Muscle of leg (tissue), 11 donors: Measurements from ENCODE around the gene PKD2. TPM values are rescaled to one million over a fixed set of nuclear protein-coding genes. Genes with fewer than 3 reads are reported as not detected.
"Not testable (repeated sequence)": the region's sequence is repeated elsewhere in the genome, so short reads cannot be mapped to it uniquely, and the experiment has no call there.

Experiments
- DNase-seq: peaks from one replicate; pipeline ENCODE4 v3.0.0; 2013
- H3K27ac ChIP-seq: one replicate; pipeline ENCODE4 v1.5.1; 2013; ENCODE audit warnings: mild to moderate bottlenecking, low read length, control low read depth
- H3K27me3 ChIP-seq: one replicate; pipeline ENCODE4 v1.6.1; 2013; ENCODE audit warnings: low read length; ENCODE audit not compliant: control insufficient read depth, insufficient read depth
- H3K36me3 ChIP-seq: one replicate; pipeline ENCODE4 v1.6.1; 2013; ENCODE audit warnings: low read length; ENCODE audit not compliant: control insufficient read depth, insufficient read depth
- H3K4me1 ChIP-seq: one replicate; pipeline ENCODE4 v1.6.1; 2013; ENCODE audit warnings: low read length; ENCODE audit not compliant: control insufficient read depth, insufficient read depth
- H3K4me3 ChIP-seq: one replicate; pipeline ENCODE4 v1.5.1; 2013; ENCODE audit warnings: low read length, control low read depth
- H3K9me3 ChIP-seq: replicated peaks from 2 replicates; pipeline ENCODE4 v1.6.1; 2013; ENCODE audit warnings: low read depth, low read length; ENCODE audit not compliant: control insufficient read depth
- WGBS: methylation state at CpG from one replicate; pipeline ENCODE4 v1.1.5; 2013; ENCODE audit warnings: missing lambda C conversion rate; ENCODE audit not compliant: insufficient coverage; 5-methylcytosine and 5-hydroxymethylcytosine counted together
- polyA plus RNA-seq, 8 donors: library from polyadenylated mRNA; unstranded; fragments of 120-200 nt; gene quantifications; one replicate each; pipeline versions ENCODE4 v1.2.1 to v1.2.3, GENCODE V29; 2013; ENCODE audit warnings: inconsistent platforms in 1 of 8, low replicate concordance in 1 of 8; ENCODE audit not compliant: insufficient read length in 8 of 8, insufficient read depth in 1 of 8
- total RNA-seq: library from RNA; stranded (reverse); fragments of 120-200 nt; gene quantifications from one replicate; pipeline ENCODE4 v1.2.4, GENCODE V29; 2013

Gene PKD2
- total and polyA plus RNA-seq, 9 donors: 20.1 to 42.7 (median 28.4) TPM

GRCh38 chr4:88021824-88022223 lies 14.4 kb downstream of the PKD2 start:
- H3K27ac ChIP-seq: no peak overlapping the region
- no peaks in the 10 kb centered on the region for H3K4me1 ChIP-seq
- peaks cover 5% of the 10 kb centered on the region for H3K9me3 ChIP-seq
- H3K4me3 ChIP-seq: no peak overlapping the region
- no peak for DNase-seq
- peaks cover 23% of the 10 kb centered on the region for H3K36me3 ChIP-seq
- H3K27me3 ChIP-seq: no peaks in the 10 kb centered on the region

- Histone ChIP-seq H3K4me3 (no peak overlapping the region), H3K9me3 (peaks cover 5% of the 10 kb centered on the region), H3K36me3 (peaks cover 24% of the 10 kb centered on the region), H3K27ac (no peak overlapping the region), H3K4me1 (no peaks in the 10 kb centered on the region), H3K27me3 (no peaks in the 10 kb centered on the region)
- no peak for DNase-seq
Measured at GRCh38 chr4:88022289-88022688, 14.9 kb downstream of the PKD2 start.

- not testable (repeated sequence) for H3K27me3 ChIP-seq, H3K9me3 ChIP-seq, H3K4me3 ChIP-seq, DNase-seq, H3K27ac ChIP-seq, H3K4me1 ChIP-seq
- 98% methylated on average over 5 of the region's 6 CpGs for WGBS
- peaks cover 15% of the 10 kb centered on the region for H3K36me3 ChIP-seq
Measured at GRCh38 chr4:88025868-88026661, 18.6 kb downstream of the PKD2 start.

DNA sequence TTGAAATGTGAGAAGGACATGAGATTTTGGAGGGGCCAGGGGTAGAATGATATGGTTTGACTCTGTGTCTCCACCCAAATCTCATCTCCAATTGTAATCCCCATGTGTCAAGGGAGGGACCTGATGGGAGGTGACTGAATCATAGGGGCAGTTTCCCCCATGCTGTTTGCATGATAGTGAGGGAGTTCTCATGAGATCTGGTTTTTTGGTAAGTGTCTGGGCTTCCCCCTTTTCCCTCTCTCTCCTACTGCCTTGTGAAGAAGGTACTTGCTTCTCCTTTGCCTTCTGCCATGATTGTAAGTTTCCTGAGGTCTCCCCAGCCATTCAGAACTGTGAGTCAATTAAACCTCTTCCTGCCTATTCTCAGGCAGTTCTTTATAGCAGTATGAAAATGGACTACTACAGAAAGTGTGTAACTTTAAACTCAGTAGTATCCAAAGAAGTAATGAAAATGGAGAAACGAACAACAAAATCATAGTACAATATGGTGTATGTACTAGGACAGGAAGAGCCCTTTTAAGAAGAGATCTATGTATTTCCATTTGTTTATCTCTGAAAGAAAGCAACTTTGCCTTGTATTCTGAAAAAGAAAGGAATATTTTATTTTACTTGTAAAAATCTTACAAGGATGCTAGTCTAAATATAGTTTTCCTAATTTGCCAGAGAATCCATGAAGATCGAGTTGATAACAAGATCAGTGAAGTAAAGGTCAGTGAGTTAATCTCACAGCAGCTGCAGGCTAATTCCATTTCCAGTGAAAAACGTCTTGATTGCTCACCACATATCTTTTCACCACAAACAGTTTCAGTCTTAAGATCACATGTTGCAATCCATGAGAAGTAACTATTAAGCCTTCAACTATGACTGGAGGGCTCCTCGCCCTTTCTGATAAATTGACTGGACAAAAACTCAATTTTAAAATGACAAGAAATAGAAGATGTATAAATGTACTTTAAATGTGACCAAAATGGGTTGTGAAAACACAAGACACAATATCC lies 20.5 kb downstream of the PKD2 start:
- H3K4me1 ChIP-seq: no peaks in the 10 kb centered on the region
- no peak overlapping the region for H3K4me3 ChIP-seq
- H3K36me3 ChIP-seq: peaks cover 11% of the 10 kb centered on the region
- DNase-seq: no peak
- no peak overlapping the region for H3K27ac ChIP-seq
- peaks cover 5% of the 10 kb centered on the region for H3K9me3 ChIP-seq
- 17% methylated on average over 1 of the region's 4 CpGs for WGBS
- H3K27me3 ChIP-seq: no peaks in the 10 kb centered on the region

- Histone ChIP-seq H3K36me3 (peaks cover 8% of the 10 kb centered on the region), H3K4me1 (no peaks in the 10 kb centered on the region), H3K4me3 (no peak overlapping the region), H3K9me3 (peaks cover 5% of the 10 kb centered on the region), H3K27me3 (no peaks in the 10 kb centered on the region), H3K27ac (no peak overlapping the region)
- no peak for DNase-seq
- WGBS: 80% methylated on average over 3 of the region's 3 CpGs
Measured at GRCh38 chr4:88028946-88029345, 21.5 kb downstream of the PKD2 start.

DNA sequence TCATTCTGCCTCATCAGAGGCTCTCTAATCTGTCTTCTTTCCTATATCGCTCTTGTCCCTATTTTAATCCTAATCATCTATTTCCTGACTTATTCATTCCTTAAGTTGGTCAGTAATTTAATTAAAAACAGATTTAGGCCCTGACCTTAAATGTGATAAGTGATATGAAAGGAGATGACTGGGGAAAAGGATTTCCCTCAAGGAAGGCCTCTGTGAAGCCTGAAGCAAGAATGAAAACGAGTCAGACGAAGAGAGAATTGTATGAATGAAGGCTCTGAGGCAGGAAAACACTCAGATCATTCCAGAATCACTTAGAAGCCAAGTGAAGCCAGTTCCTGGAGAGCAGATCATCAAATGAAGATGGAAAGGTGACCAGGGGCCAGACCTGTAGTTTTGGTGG lies 22.1 kb downstream of the PKD2 start:
- Histone ChIP-seq H3K27ac (no peak overlapping the region), H3K4me3 (no peak overlapping the region), H3K4me1 (no peaks in the 10 kb centered on the region), H3K27me3 (no peaks in the 10 kb centered on the region), H3K36me3 (peaks cover 8% of the 10 kb centered on the region), H3K9me3 (peaks cover 5% of the 10 kb centered on the region)
- DNase-seq: no peak
- WGBS: 90% methylated on average over 2 of the region's 3 CpGs

DNA sequence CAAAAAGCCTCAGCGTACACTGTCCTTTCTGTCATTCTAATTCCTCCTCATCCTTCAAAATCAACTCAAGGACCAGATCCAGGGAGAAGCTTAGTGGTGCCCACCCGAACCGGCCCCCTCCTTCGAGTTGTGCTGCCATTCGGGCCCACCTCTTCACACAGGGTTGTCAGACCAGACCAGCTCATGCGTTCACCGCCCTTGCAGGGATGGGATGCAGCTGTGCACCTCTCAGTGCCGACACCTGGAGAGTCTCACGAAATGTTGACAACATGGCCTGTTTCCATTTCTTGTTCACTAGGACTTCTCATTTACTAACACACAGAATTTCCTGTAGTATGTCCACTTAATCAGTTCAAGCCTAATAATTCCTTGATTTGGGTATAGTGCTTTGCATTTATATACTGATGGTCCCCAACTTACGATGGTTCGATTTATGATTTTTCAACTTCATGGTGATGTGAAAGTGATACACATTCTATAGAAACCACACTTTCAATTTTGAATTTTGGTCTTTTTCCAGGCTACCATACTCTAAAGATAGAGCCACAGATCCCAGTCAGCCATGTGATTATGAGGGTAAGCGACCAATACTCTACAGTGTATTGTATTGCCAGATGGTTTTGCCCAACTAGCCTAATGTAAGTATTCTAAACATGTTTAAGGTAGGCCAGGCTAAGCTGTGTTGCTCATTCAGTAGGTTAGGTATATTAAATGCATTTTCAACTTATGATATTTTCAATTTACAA lies 23.3 kb downstream of the PKD2 start:
- no peak for DNase-seq
- no peak overlapping the region for H3K27ac ChIP-seq
- H3K4me1 ChIP-seq: no peaks in the 10 kb centered on the region
- no peaks in the 10 kb centered on the region for H3K27me3 ChIP-seq
- WGBS: 93% methylated on average over 8 of the region's 12 CpGs
- peaks cover 16% of the 10 kb centered on the region for H3K36me3 ChIP-seq
- peaks cover 5% of the 10 kb centered on the region for H3K9me3 ChIP-seq
- no peak overlapping the region for H3K4me3 ChIP-seq

DNA sequence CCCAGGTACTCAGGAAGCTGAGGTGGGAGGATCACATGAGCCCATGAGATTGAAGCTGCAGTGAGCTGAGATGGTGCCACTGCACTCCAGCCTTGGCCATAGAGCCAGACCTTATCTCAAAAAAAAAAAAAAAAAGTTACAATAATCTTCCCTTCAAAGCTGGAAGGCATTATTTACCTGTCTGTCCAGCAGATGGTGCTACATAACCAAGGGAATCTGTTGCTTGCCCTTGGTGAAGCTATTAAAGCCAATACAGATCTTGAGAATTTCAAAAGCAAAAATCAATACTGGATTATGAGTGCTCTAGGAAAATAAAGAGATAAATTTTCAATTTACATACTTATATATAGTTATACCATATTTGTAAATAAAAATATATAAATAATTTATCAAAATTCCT lies 25.9 kb downstream of the PKD2 start:
- Histone ChIP-seq H3K9me3 (no peaks in the 10 kb centered on the region), H3K4me3 (no peak overlapping the region), H3K27me3 (no peaks in the 10 kb centered on the region), H3K27ac (no peak overlapping the region), H3K4me1 (no peaks in the 10 kb centered on the region), H3K36me3 (peaks cover 28% of the 10 kb centered on the region)
- peak; percentile 72 for DNase-seq

- no peak overlapping the region for H3K27ac ChIP-seq
- H3K4me1 ChIP-seq: no peaks in the 10 kb centered on the region
- 88% methylated on average over 1 of the region's 2 CpGs for WGBS
- H3K9me3 ChIP-seq: no peaks in the 10 kb centered on the region
- no peak for DNase-seq
- no peaks in the 10 kb centered on the region for H3K27me3 ChIP-seq
- H3K36me3 ChIP-seq: peaks cover 47% of the 10 kb centered on the region
- H3K4me3 ChIP-seq: no peak overlapping the region
Measured at GRCh38 chr4:88035292-88035691, 27.9 kb downstream of the PKD2 start.

DNA sequence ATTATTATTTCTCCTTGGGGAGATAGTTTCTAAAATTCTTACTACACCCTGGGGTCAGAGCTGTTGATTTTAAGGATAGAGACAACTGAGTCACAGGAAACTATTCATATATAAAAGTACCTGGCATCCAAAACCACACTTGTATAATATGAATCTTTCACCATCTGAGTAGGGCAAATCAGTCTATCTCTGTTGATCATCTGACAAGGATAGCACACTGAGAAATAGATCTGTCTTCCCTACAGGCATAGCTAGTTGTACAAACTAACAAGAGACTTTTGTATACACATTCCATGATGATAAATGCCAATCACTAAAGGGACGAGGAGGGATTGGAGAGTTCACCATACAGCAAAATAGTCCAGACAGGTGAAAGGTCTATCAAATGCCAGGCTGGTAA lies 30.0 kb downstream of the PKD2 start:
- no peaks in the 10 kb centered on the region for H3K9me3 ChIP-seq
- H3K27me3 ChIP-seq: no peaks in the 10 kb centered on the region
- H3K4me3 ChIP-seq: no peak overlapping the region
- peaks cover 66% of the 10 kb centered on the region for H3K36me3 ChIP-seq
- H3K4me1 ChIP-seq: peaks cover 3% of the 10 kb centered on the region
- DNase-seq: no peak
- H3K27ac ChIP-seq: no peak overlapping the region
- WGBS: no CpG with 5 or more reads among the region's 1 CpG
